Lung (tissue), 12 donors: Measurements from ENCODE around the gene OBSCN. TPM values are rescaled to one million over a fixed set of nuclear protein-coding genes. Genes with fewer than 3 reads are reported as not detected.

ENCODE experiments used
- ATAC-seq: fragments of 200-7000 bp; cut with Tn5 transposase; one replicate; pipeline ENCODE4 v1.9.1; 2020; ENCODE audit warnings: moderate number of reproducible peaks; ENCODE audit not compliant: insufficient read depth, low FRiP score
- DNase-seq, 3 donors: peaks; one replicate each; pipeline ENCODE4 v3.0.0-alpha.2; 2013 to 2017
- H3K27ac ChIP-seq, 2 donors: one replicate each; pipeline ENCODE4 v1.5.1; 2013; ENCODE audit warnings: mild to moderate bottlenecking in 2 of 2, moderate library complexity in 2 of 2, control low read depth in 1 of 2, inconsistent platforms in 1 of 2, low read depth in 1 of 2, low read length in 1 of 2
- H3K27me3 ChIP-seq, 3 donors: one replicate each; pipeline ENCODE4 v1.5.1; 2013; ENCODE audit warnings: low read length in 2 of 3; ENCODE audit not compliant: control insufficient read depth in 3 of 3, insufficient read depth in 3 of 3
- H3K36me3 ChIP-seq, 4 donors: one replicate each; pipeline ENCODE4 v1.5.1; 2013; ENCODE audit warnings: low read length in 4 of 4, mild to moderate bottlenecking in 1 of 4, moderate library complexity in 1 of 4; ENCODE audit not compliant: control insufficient read depth in 4 of 4, insufficient read depth in 4 of 4
- H3K4me1 ChIP-seq, 5 donors: one replicate each; pipeline ENCODE4 v1.5.1; 2013; ENCODE audit warnings: low read length in 5 of 5, mild to moderate bottlenecking in 2 of 5, moderate library complexity in 1 of 5; ENCODE audit not compliant: control insufficient read depth in 5 of 5, insufficient read depth in 5 of 5
- H3K4me3 ChIP-seq: one replicate; pipeline ENCODE4 v1.5.1; 2013; ENCODE audit warnings: mild to moderate bottlenecking, control low read depth, moderate library complexity
- H3K9ac ChIP-seq, 2 donors: one replicate each; pipeline ENCODE4 v1.5.1; 2013; ENCODE audit warnings: low read length in 2 of 2, control low read depth in 1 of 2; ENCODE audit not compliant: insufficient read depth in 1 of 2
- H3K9me3 ChIP-seq, 4 donors: one replicate each; pipeline ENCODE4 v1.5.1; 2013; ENCODE audit warnings: low read length in 3 of 4, mild to moderate bottlenecking in 1 of 4, moderate library complexity in 1 of 4; ENCODE audit not compliant: control insufficient read depth in 4 of 4, insufficient read depth in 3 of 4
- WGBS, 2 donors: extraction: QIAGEN DNeasy Blood & Tissue Kit; methylation state at CpG; one replicate each; pipeline ENCODE4 v1.1.7; 2013; 5-methylcytosine and 5-hydroxymethylcytosine counted together
- polyA plus RNA-seq, 2 donors: library from polyadenylated mRNA; stranded (reverse); fragments of 200-250 nt; gene quantifications; one replicate each; pipeline ENCODE4 v1.2.1, GENCODE V29; 2013
- total RNA-seq, 2 donors: library from RNA; depleted of rRNA in 1 of 2; stranded (reverse); fragments of >200 nt in 1 of 2; gene quantifications; one replicate each; pipeline ENCODE4 v1.2.1, GENCODE V29; 2014 to 2021
- TF ChIP-seq, protein P1 (sequence below): IDR thresholded peaks from 2 replicates; pipeline ENCODE4 v1.5.1; 2012; ENCODE audit warnings: mild to moderate bottlenecking; ENCODE audit errors: control extremely low read depth, extremely low read depth
- donor health status: control.
- donor health status: control.
- donor health status: Bipolar disorder and iron deficiency.
- donor health status: healthy.
- donor health status: DM: yes; HTN: yes; CAD: no.

Gene OBSCN
- total and polyA plus RNA-seq, 4 donors, result 5.1 to 47.3 (median 25.4) TPM

GRCh38 chr1:228256626-228257375, 49.0 kb downstream of the OBSCN start:
- TF ChIP-seq, protein P1, sequence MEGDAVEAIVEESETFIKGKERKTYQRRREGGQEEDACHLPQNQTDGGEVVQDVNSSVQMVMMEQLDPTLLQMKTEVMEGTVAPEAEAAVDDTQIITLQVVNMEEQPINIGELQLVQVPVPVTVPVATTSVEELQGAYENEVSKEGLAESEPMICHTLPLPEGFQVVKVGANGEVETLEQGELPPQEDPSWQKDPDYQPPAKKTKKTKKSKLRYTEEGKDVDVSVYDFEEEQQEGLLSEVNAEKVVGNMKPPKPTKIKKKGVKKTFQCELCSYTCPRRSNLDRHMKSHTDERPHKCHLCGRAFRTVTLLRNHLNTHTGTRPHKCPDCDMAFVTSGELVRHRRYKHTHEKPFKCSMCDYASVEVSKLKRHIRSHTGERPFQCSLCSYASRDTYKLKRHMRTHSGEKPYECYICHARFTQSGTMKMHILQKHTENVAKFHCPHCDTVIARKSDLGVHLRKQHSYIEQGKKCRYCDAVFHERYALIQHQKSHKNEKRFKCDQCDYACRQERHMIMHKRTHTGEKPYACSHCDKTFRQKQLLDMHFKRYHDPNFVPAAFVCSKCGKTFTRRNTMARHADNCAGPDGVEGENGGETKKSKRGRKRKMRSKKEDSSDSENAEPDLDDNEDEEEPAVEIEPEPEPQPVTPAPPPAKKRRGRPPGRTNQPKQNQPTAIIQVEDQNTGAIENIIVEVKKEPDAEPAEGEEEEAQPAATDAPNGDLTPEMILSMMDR, result no peak
- Histone ChIP-seq H3K36me3 (peaks cover 0 to 41% (median 16%) of the 10 kb centered on the region in 4 donors), H3K9ac (no peak overlapping the region), H3K27ac (no peak overlapping the region), H3K4me3 (no peak overlapping the region), H3K4me1 (no peaks in the 10 kb centered on the region), H3K9me3 (peaks cover 0 to 11% (median 4%) of the 10 kb centered on the region in 4 donors), H3K27me3 (no peaks in the 10 kb centered on the region)
- ATAC-seq (no peak), DNase-seq (no peak)
- WGBS, 2 donors, result 97% methylated on average over 24 of the region's 24 CpGs

GRCh38 chr1:228258486-228258885, 50.6 kb downstream of the OBSCN start:
- H3K36me3 ChIP-seq, result peaks cover 0 to 42% (median 16%) of the 10 kb centered on the region in 4 donors
- no peaks in the 10 kb centered on the region for H3K4me1 ChIP-seq
- H3K27me3 ChIP-seq, result no peaks in the 10 kb centered on the region
- TF ChIP-seq, protein P1, result no peak
- no peak overlapping the region for H3K9ac ChIP-seq
- peaks cover 0 to 11% (median 4%) of the 10 kb centered on the region in 4 donors for H3K9me3 ChIP-seq
- H3K27ac ChIP-seq, result no peak overlapping the region
- ATAC-seq, result no peak
- DNase-seq, result peak in 2 of 3 donors; percentile 3 to 14
- WGBS, 2 donors, result 93 to 96% methylated on average over 1 of the region's 1 CpG
- H3K4me3 ChIP-seq, result no peak overlapping the region

DNA sequence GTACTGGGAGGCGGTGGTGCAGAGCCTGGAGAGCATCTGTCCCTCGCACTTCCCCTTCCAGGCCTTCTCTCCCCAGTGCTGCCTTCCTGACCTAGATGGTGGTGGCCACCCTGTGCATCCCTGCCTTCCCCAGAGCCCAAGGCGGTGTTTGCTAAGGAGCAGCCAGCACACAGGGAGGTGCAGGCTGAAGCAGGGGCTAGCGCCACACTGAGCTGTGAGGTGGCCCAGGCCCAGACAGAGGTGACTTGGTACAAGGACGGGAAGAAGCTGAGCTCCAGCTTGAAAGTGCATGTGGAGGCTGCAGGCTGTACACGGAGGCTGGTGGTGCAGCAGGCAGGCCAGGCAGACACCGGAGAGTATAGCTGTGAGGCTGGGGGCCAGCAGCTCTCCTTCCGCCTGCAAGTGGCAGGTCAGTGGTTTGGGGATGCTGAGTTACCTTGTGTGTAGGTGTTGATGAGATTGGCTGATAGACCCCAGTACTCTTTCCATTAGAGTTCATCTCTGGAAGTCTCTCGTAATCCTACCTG, 51.6 kb downstream of the OBSCN start:
- WGBS, 2 donors, result 89 to 93% methylated on average over 9 of the region's 9 CpGs
- Histone ChIP-seq H3K36me3 (peaks cover 0 to 42% (median 17%) of the 10 kb centered on the region in 4 donors), H3K4me1 (no peaks in the 10 kb centered on the region), H3K27me3 (no peaks in the 10 kb centered on the region), H3K9ac (no peak overlapping the region), H3K27ac (no peak overlapping the region), H3K4me3 (no peak overlapping the region), H3K9me3 (peaks cover 0 to 11% (median 4%) of the 10 kb centered on the region in 4 donors)
- TF ChIP-seq, protein P1, result no peak
- DNase-seq (no peak), ATAC-seq (no peak)
